HCT116 (cell line): ENCODE results near the gene TENT4A. TPM values are rescaled to one million over a fixed set of nuclear protein-coding genes. Genes with fewer than 3 reads are reported as not detected.

Experiments used
- ATAC-seq: fragments of 200-7000 bp; cut with Tn5 transposase; 2 replicates; pipeline ENCODE4 v1.9.1; 2020; ENCODE audit warnings: mild to moderate bottlenecking, moderate library complexity
- BruUV-seq: library from RNA; stranded (reverse); fragments of 400-500 nt; replicated peaks from 2 replicates; lab custom pipeline; 2021; lab: Mats Ljungman, UMichigan
- CTCF ChIA-PET: fragments of 300-600 bp; sonication (Branson Sonifier 250); formaldehyde crosslinking; loops from one replicate; lab custom pipeline; 2021; ENCODE audit warnings: antibody characterized with exemption; lab: Charles Lee
- POLR2A ChIA-PET: fragments of 300-600, 350-600 bp; sonication (Branson Sonifier 250); formaldehyde crosslinking; loops from one replicate; lab custom pipeline; 2021; ENCODE audit warnings: antibody characterized with exemption; lab: Charles Lee
- RAD21 ChIA-PET, 2 experiments: fragments of 300-600 bp; sonication (Branson Sonifier 250); formaldehyde crosslinking; loops; one replicate each; lab custom pipeline; 2023; ENCODE audit warnings: low total read pairs in 2 of 2; ENCODE audit not compliant: uncharacterized antibody in 2 of 2, unreplicated experiment in 2 of 2, low non-redundant PET in 1 of 2; lab: Charles Lee
- DNase-seq: peaks from one replicate; pipeline ENCODE4 v3.0.0-alpha.2; 2010; ENCODE audit warnings: low read depth, low spot score
- H2AFZ ChIP-seq: fragments of 200-600 bp; shearing (Covaris generic), sonication (generic); 2 replicates; pipeline ENCODE4 v1.6.1; 2017; ENCODE audit warnings: low read depth, mixed run types, mixed read lengths, antibody characterized with exemption, low read length; ENCODE audit not compliant: poor library complexity, severe bottlenecking
- H3K27ac ChIP-seq: 2 replicates; pipeline ENCODE4 v1.5.1; 2012; ENCODE audit warnings: low read depth, low read length
- H3K27me3 ChIP-seq: fragments of 200-600 bp; sonication (generic); 2 replicates; pipeline ENCODE4 v1.6.1; 2016; ENCODE audit warnings: mixed run types, low read length, mixed read lengths; ENCODE audit not compliant: insufficient read depth
- H3K36me3 ChIP-seq, 2 experiments: fragments of 200-500 bp in 1 of 2; fragments of 200-600 bp in 1 of 2; sonication (Bioruptor generic) in 1 of 2; sonication (generic) in 1 of 2; 2 replicates each; pipeline versions ENCODE4 v1.5.1 to v1.6.1; 2014 to 2016; ENCODE audit warnings: low read length in 2 of 2, inconsistent platforms in 1 of 2, mixed read lengths in 1 of 2, mixed run types in 1 of 2; ENCODE audit not compliant: insufficient read depth in 2 of 2, control insufficient read depth in 1 of 2
- H3K4me1 ChIP-seq, 2 experiments: fragments of 200-600 bp in 1 of 2; sonication (generic) in 1 of 2; 2 replicates each; pipeline versions ENCODE4 v1.5.1 to v1.6.1; 2012 to 2017; ENCODE audit warnings: low read length in 2 of 2, inconsistent platforms in 1 of 2, mild to moderate bottlenecking in 1 of 2, mixed read lengths in 1 of 2, mixed run types in 1 of 2, moderate library complexity in 1 of 2; ENCODE audit not compliant: insufficient read depth in 2 of 2, control insufficient read depth in 1 of 2
- H3K4me2 ChIP-seq: fragments of 200-600 bp; sonication (generic); 2 replicates; pipeline ENCODE4 v1.6.1; 2017; ENCODE audit warnings: mixed run types, low read length, mixed read lengths
- H3K4me3 ChIP-seq, 2 experiments: fragments of 200-600 bp in 1 of 2; sonication (generic) in 1 of 2; replicated peaks in 1 of 2; 2 replicates each; pipeline ENCODE4 v1.5.1; 2011 to 2016; ENCODE audit warnings: low read length in 2 of 2, control low read depth in 1 of 2, low read depth in 1 of 2, mild to moderate bottlenecking in 1 of 2, mixed read lengths in 1 of 2, mixed run types in 1 of 2
- H3K79me2 ChIP-seq: fragments of 200-600 bp; sonication (generic); 2 replicates; pipeline ENCODE4 v1.6.1; 2017; ENCODE audit warnings: mild to moderate bottlenecking, mixed run types, low read length, moderate library complexity, mixed read lengths; ENCODE audit not compliant: insufficient read depth
- H3K9ac ChIP-seq: fragments of 200-600 bp; sonication (generic); 2 replicates; pipeline ENCODE4 v1.6.1; 2016; ENCODE audit warnings: low read length, mixed read lengths
- H3K9me2 ChIP-seq: fragments of 200-600 bp; sonication (generic), shearing (Covaris generic); 2 replicates; pipeline ENCODE4 v1.6.1; 2017; ENCODE audit warnings: mixed run types, mild to moderate bottlenecking, moderate library complexity; ENCODE audit not compliant: insufficient read depth
- H3K9me3 ChIP-seq, 2 experiments: fragments of 200-500 bp in 1 of 2; fragments of 200-600 bp in 1 of 2; sonication (Bioruptor generic) in 1 of 2; sonication (generic) in 1 of 2; 2 replicates each; pipeline ENCODE4 v1.6.1; 2014 to 2017; ENCODE audit warnings: low read length in 2 of 2, mixed read lengths in 2 of 2, inconsistent platforms in 1 of 2, low read depth in 1 of 2, mild to moderate bottlenecking in 1 of 2, mixed run types in 1 of 2, moderate library complexity in 1 of 2; ENCODE audit not compliant: control insufficient read depth in 1 of 2, insufficient read depth in 1 of 2
- H4K20me1 ChIP-seq: fragments of 200-600 bp; sonication (generic), shearing (Covaris generic); 2 replicates; pipeline ENCODE4 v1.6.1; 2017; ENCODE audit warnings: mixed run types, mild to moderate bottlenecking, moderate library complexity; ENCODE audit not compliant: insufficient read depth
- ATF3 ChIP-seq: IDR thresholded peaks from 2 replicates; pipeline ENCODE4 v1.6.1; 2012
- CBX3 ChIP-seq: IDR thresholded peaks from 2 replicates; pipeline ENCODE4 v1.6.1; 2012; ENCODE audit warnings: low read depth
- CEBPB ChIP-seq: IDR thresholded peaks from 2 replicates; pipeline ENCODE4 v1.6.1; 2012; ENCODE audit warnings: low read depth
- ELF1 ChIP-seq: IDR thresholded peaks from 2 replicates; pipeline ENCODE4 v1.6.1; 2012; ENCODE audit warnings: low read depth, borderline replicate concordance
- EZH2 ChIP-seq: fragments of 200-600 bp; sonication (generic); IDR thresholded peaks from 2 replicates; pipeline ENCODE4 v1.6.1; 2017; ENCODE audit warnings: antibody characterized with exemption, mixed run types
- EZH2phosphoT487 ChIP-seq: fragments of 200-600 bp; IDR thresholded peaks from 2 replicates; pipeline ENCODE4 v1.6.1; 2018; ENCODE audit warnings: antibody characterized with exemption, borderline replicate concordance
- FOSL1 ChIP-seq: IDR thresholded peaks from 2 replicates; pipeline ENCODE4 v1.6.1; 2012; ENCODE audit warnings: low read depth
- MAX ChIP-seq: IDR thresholded peaks from 2 replicates; pipeline ENCODE4 v1.6.1; 2012
- POLR2A ChIP-seq: IDR thresholded peaks from 2 replicates; pipeline ENCODE4 v1.7.0; 2011; ENCODE audit warnings: borderline replicate concordance; ENCODE audit not compliant: insufficient read depth, insufficient read length; ENCODE audit errors: extremely low read depth
- RAD21 ChIP-seq: IDR thresholded peaks from 2 replicates; pipeline ENCODE4 v1.6.1; 2012; ENCODE audit warnings: low read depth, mild to moderate bottlenecking
- SIN3A ChIP-seq: IDR thresholded peaks from 2 replicates; pipeline ENCODE4 v1.6.1; 2012; ENCODE audit warnings: low read depth
- SP1 ChIP-seq: IDR thresholded peaks from 2 replicates; pipeline ENCODE4 v1.6.1; 2012; ENCODE audit warnings: low read depth
- SRF ChIP-seq: IDR thresholded peaks from 2 replicates; pipeline ENCODE4 v1.6.1; 2012; ENCODE audit warnings: low read depth
- TCF7L2 ChIP-seq: IDR thresholded peaks from 2 replicates; pipeline ENCODE4 v1.7.0; 2011; ENCODE audit warnings: borderline replicate concordance, inconsistent platforms; ENCODE audit not compliant: insufficient read depth, insufficient read length; ENCODE audit errors: extremely low read depth
- YY1 ChIP-seq: IDR thresholded peaks from 2 replicates; pipeline ENCODE4 v1.6.1; 2011; ENCODE audit warnings: low read length, low read depth, moderate library complexity, mild to moderate bottlenecking; ENCODE audit not compliant: insufficient replicate concordance; ENCODE audit errors: extremely low read depth
- ZNF274 ChIP-seq: fragments of 200-500 bp; sonication (Bioruptor generic); IDR thresholded peaks from 2 replicates; pipeline ENCODE4 v1.6.1; 2014; ENCODE audit warnings: mild to moderate bottlenecking, low read depth, low read length, inconsistent platforms
- intact Hi-C: fragments of 100-400 bp; cut with micrococcal nuclease; formaldehyde crosslinking; loops from 2 replicates; pipeline ENCODE4 v1.10.0; 2022
- total RNA-seq: library from RNA; stranded (reverse); gene quantifications from one replicate; pipeline ENCODE4 v1.2.1, GENCODE V29; 2021; ENCODE audit not compliant: unreplicated experiment
- TF ChIP-seq, protein P1 (sequence below): IDR thresholded peaks from 2 replicates; pipeline ENCODE4 v1.6.1; 2011; ENCODE audit warnings: mild to moderate bottlenecking, low read length, moderate library complexity; ENCODE audit not compliant: insufficient replicate concordance; ENCODE audit errors: extremely low read depth
- TF ChIP-seq, protein P2 (sequence below), 3 experiments: fragments of 200-600 bp in 1 of 3; sonication (generic) in 1 of 3; IDR thresholded peaks in 2 of 3; conservative IDR thresholded peaks in 1 of 3; 2 replicates each; pipeline ENCODE4 v1.5.1; 2012 to 2017; ENCODE audit warnings: low read depth in 2 of 3, low read length in 2 of 3, antibody characterized with exemption in 1 of 3, borderline replicate concordance in 1 of 3, control low read depth in 1 of 3, mild to moderate bottlenecking in 1 of 3, mixed read lengths in 1 of 3, mixed run types in 1 of 3, moderate library complexity in 1 of 3; ENCODE audit not compliant: insufficient read depth in 1 of 3

Gene TENT4A
- total RNA-seq, 1 experiment from 2014 or later = 39.8 TPM

DNA sequence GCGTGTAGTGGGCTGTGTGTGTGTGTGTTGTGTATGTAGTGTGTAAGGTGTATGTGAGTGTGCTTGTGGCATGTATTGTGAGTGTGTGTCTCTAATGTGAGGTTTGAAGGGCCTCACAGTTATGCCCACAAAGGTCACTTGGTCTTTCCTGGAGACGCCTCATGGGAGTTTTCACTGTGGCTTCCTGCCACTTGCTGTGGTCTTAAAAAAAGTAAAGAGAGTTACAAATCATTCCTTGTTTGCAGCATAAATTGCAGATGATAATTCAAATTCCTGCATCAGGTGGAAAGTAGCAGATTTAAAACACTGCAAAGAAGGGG is 72.6 kb downstream of the TENT4A start (continued):
- no peak for TF ChIP-seq TCF7L2
- TF ChIP-seq POLR2A = no peak
- no peak for TF ChIP-seq YY1
- TF ChIP-seq SIN3A = no peak
- no peak for TF ChIP-seq RAD21
- TF ChIP-seq EZH2 = no peak

DNA sequence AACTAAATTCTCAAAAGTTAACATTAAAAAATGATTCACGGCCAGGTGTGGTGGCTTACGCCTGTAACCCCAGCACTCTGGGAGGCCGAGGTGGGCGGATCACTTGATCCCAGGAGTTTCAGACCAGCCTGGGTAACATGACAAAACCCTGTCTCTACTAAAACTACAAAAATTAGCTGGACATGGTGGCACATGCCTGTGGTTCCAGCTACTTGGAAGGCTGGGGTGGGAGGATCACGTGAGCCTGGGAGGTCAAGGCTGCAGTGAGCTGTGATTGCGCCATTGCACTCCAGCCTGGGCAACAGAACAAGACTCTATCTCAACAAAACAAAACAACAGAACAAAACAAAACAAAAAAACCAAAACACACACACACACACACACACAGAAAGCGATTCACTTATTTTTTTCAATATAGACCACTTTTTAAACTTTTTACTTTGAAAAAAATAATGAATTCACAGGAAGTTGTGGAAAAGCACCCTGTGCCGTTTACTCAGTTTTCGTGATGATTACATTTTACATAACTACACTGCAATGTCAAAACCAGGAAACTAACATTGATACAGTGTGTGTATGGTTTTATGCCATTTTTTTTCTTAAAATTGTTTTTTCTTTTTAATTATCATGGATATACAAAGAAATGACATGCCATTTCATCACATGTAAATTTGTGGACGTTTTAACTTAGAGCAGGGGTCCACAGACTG is 73.7 kb downstream of the TENT4A start:
- H3K4me2 ChIP-seq = no peak overlapping the region
- H3K4me3 ChIP-seq = no peak overlapping the region
- peaks cover 10% of the 10 kb centered on the region; the same call in 1 of the 2 replicates for H3K27me3 ChIP-seq
- TF ChIP-seq ELF1 (no peak), FOSL1 (no peak), EZH2phosphoT487 (no peak), YY1 (no peak), CBX3 (no peak), ZNF274 (no peak), ATF3 (no peak), MAX (no peak), SIN3A (no peak), SRF (no peak), CEBPB (no peak), TCF7L2 (no peak), EZH2 (no peak), RAD21 (no peak), SP1 (no peak), POLR2A (no peak)
- TF ChIP-seq, protein P1, sequence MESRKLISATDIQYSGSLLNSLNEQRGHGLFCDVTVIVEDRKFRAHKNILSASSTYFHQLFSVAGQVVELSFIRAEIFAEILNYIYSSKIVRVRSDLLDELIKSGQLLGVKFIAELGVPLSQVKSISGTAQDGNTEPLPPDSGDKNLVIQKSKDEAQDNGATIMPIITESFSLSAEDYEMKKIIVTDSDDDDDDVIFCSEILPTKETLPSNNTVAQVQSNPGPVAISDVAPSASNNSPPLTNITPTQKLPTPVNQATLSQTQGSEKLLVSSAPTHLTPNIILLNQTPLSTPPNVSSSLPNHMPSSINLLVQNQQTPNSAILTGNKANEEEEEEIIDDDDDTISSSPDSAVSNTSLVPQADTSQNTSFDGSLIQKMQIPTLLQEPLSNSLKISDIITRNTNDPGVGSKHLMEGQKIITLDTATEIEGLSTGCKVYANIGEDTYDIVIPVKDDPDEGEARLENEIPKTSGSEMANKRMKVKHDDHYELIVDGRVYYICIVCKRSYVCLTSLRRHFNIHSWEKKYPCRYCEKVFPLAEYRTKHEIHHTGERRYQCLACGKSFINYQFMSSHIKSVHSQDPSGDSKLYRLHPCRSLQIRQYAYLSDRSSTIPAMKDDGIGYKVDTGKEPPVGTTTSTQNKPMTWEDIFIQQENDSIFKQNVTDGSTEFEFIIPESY = no peak
- TF ChIP-seq, protein P2, sequence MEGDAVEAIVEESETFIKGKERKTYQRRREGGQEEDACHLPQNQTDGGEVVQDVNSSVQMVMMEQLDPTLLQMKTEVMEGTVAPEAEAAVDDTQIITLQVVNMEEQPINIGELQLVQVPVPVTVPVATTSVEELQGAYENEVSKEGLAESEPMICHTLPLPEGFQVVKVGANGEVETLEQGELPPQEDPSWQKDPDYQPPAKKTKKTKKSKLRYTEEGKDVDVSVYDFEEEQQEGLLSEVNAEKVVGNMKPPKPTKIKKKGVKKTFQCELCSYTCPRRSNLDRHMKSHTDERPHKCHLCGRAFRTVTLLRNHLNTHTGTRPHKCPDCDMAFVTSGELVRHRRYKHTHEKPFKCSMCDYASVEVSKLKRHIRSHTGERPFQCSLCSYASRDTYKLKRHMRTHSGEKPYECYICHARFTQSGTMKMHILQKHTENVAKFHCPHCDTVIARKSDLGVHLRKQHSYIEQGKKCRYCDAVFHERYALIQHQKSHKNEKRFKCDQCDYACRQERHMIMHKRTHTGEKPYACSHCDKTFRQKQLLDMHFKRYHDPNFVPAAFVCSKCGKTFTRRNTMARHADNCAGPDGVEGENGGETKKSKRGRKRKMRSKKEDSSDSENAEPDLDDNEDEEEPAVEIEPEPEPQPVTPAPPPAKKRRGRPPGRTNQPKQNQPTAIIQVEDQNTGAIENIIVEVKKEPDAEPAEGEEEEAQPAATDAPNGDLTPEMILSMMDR (IDR thresholded peaks at IDR 0.05 in 2 of 3, conservative IDR thresholded peaks at IDR 0.05 in 1 of 3; ENCODE audit: borderline replicate concordance in 1 of 3, insufficient read depth in 1 of 3, low read depth in 2 of 3, low read length in 2 of 3) = no peak
- BruUV-seq = no TSS peak
- no peak for ATAC-seq
- ChIA-PET RAD21 (no interaction called here), POLR2A (no interaction called here), CTCF (no interaction called here)
- no peaks in the 10 kb centered on the region for H3K9me2 ChIP-seq
- DNase-seq = no peak
- no peaks in the 10 kb centered on the region for H3K36me3 ChIP-seq
- intact Hi-C loops = no loop called here
- no peak overlapping the region for H3K27ac ChIP-seq
- no peaks in the 10 kb centered on the region for H3K9me3 ChIP-seq
- no peaks in the 10 kb centered on the region for H4K20me1 ChIP-seq
- no peaks in the 10 kb centered on the region for H3K4me1 ChIP-seq
- no peak overlapping the region for H3K9ac ChIP-seq
- H3K79me2 ChIP-seq = no peaks in the 10 kb centered on the region
- H2AFZ ChIP-seq = no peak overlapping the region
